GM12873 (cell line): Measurements from ENCODE around the gene SERPINB6.

Experiments used
- CTCF ChIP-seq: IDR thresholded peaks from 2 replicates; pipeline ENCODE4 v1.5.1; 2012; ENCODE audit warnings: low read depth, mild to moderate bottlenecking, moderate library complexity, low read length, control low read depth; ENCODE audit not compliant: insufficient read depth; ENCODE audit errors: missing control alignments

SERPINB6 gene

GRCh38 chr6:3013901-3014674, 42.7 kb upstream of the SERPINB6 start:
- TF ChIP-seq CTCF, result no peak

GRCh38 chr6:3013486-3013885, 42.1 kb upstream of the SERPINB6 start:
- TF ChIP-seq CTCF, result no peak

- TF ChIP-seq CTCF, result no peak
Measured at GRCh38 chr6:3011592-3011991, 40.2 kb upstream of the SERPINB6 start.

GRCh38 chr6:3011158-3011557, 39.8 kb upstream of the SERPINB6 start:
- no peak for TF ChIP-seq CTCF

- no peak for TF ChIP-seq CTCF
Measured at GRCh38 chr6:3009930-3010329, 38.6 kb upstream of the SERPINB6 start.

- no peak for TF ChIP-seq CTCF
Measured at GRCh38 chr6:3007571-3007970, 36.2 kb upstream of the SERPINB6 start.

- no peak for TF ChIP-seq CTCF
Measured at GRCh38 chr6:3006476-3006875, 35.1 kb upstream of the SERPINB6 start.
